Kidney epithelial cell (primary cell): Measurements from ENCODE around the gene GAN. TPM values are rescaled to one million over a fixed set of nuclear protein-coding genes. Genes with fewer than 3 reads are reported as not detected.

Experiments used
- DNase-seq: peaks from one replicate; pipeline ENCODE4 v3.0.0-alpha.2; 2010; ENCODE audit warnings: low read depth
- H3K27me3 ChIP-seq: 2 replicates; pipeline ENCODE4 v1.6.0; 2011; ENCODE audit warnings: low read length; ENCODE audit not compliant: control insufficient read depth, insufficient read depth
- H3K36me3 ChIP-seq: 2 replicates; pipeline ENCODE4 v1.5.1; 2011; ENCODE audit warnings: low read length; ENCODE audit not compliant: control insufficient read depth, insufficient read depth
- H3K4me3 ChIP-seq: 2 replicates; pipeline ENCODE4 v1.5.1; 2011; ENCODE audit warnings: low read depth, mild to moderate bottlenecking, control low read depth, low read length
- CTCF ChIP-seq: IDR thresholded peaks from 2 replicates; pipeline ENCODE4 v1.5.1; 2011; ENCODE audit warnings: mild to moderate bottlenecking, moderate library complexity, low read length, control low read depth, inconsistent platforms; ENCODE audit not compliant: insufficient read depth, poor library complexity, severe bottlenecking
- total RNA-seq: library from RNA; depleted of rRNA; stranded (reverse); fragments of >200 nt; gene quantifications from 2 replicates; pipeline ENCODE4 v1.2.3, GENCODE V29; 2015

The GAN gene
- total RNA-seq, 1 donor from 2014 or later, result 9.7 TPM

- H3K4me3 ChIP-seq, result no peak overlapping the region
- no peak for TF ChIP-seq CTCF
- no peak for DNase-seq
- no peaks in the 10 kb centered on the region for H3K27me3 ChIP-seq
- no peaks in the 10 kb centered on the region for H3K36me3 ChIP-seq
Measured at GRCh38 chr16:81397058-81397878, 82.5 kb downstream of the GAN start.

- Histone ChIP-seq H3K4me3 (no peak overlapping the region), H3K27me3 (no peaks in the 10 kb centered on the region), H3K36me3 (no peaks in the 10 kb centered on the region)
- no peak for TF ChIP-seq CTCF
- DNase-seq, result no peak
Measured at GRCh38 chr16:81397879-81398520, 83.2 kb downstream of the GAN start.

GRCh38 chr16:81399909-81400308, 85.1 kb downstream of the GAN start:
- Histone ChIP-seq H3K27me3 (no peaks in the 10 kb centered on the region), H3K4me3 (no peak overlapping the region), H3K36me3 (no peaks in the 10 kb centered on the region)
- DNase-seq, result no peak
- no peak for TF ChIP-seq CTCF

DNA sequence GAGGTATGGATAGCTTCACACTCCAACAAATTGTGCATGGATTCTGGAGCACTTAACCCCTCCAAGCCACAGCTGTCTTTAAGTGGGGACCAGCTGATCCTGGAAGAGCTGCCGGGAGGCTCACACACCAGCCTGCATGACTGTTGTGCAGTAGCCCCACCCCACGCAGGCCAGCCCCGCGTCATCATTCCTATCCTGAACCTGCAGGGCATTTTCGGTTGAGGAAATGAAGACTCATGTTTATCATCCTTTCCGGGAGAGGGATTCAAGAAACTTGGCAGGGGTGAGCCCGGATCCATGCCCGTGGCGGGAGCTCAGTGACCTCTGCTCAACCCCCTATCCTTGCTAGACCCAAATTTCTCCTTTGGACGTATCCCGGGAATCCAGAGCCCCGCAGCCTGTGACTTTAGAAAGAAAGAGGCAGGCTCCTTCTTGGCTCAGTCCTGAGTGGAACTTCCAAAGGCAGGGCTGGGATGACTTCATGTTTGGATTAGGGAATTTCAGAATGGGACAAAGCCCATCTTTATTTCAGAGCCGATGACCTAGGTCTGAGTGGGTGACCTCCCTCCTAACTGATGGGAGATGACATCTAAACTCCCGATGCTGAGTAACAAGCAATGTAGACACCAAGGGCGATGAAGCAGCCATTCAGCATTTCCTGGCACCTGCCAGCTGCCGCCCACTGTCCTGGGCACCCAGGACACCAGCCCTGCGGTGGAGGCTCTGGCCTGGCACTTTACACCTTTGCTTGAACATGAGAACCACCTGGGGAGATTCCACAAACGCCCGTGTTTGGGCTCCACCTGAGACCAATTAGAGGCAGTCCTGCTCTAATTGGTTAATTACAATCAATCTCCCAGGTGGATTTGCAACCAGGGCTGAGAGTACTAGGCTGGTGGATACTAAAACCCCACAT, 86.5 kb downstream of the GAN start:
- TF ChIP-seq CTCF, result no peak
- Histone ChIP-seq H3K36me3 (no peaks in the 10 kb centered on the region), H3K27me3 (no peaks in the 10 kb centered on the region), H3K4me3 (no peak overlapping the region)
- no peak for DNase-seq

DNA sequence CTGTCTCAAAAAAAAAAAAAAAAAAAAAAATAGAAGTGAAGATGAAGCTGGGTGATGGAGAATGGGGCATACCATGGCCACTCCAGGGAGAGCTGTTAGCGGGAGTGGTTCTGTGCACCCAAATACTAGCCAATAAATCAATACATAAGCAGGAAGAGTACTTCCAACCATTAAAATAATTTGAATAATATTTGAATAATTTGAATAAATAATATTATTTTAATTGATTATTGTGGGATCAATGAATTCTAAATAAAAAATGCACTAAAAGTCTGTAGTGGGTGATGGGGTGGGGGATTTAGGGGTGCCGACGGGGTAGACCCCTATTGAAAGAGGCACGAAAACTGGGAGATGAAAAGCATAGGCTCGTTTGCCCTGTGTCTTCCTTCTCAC, 88.4 kb downstream of the GAN start:
- DNase-seq, result no peak
- Histone ChIP-seq H3K27me3 (no peaks in the 10 kb centered on the region), H3K36me3 (no peaks in the 10 kb centered on the region), H3K4me3 (no peak overlapping the region)
- TF ChIP-seq CTCF, result no peak
